Mesenchymal stem cell (in vitro differentiated cells and primary cell): ENCODE data around the gene TRIAP1.

Experiments used
- DNase-seq: peaks from one replicate; pipeline ENCODE4 v3.0.0-alpha.2; 2013
- H2AFZ ChIP-seq: one replicate; pipeline ENCODE4 v1.6.1; 2013; ENCODE audit warnings: low read depth, mild to moderate bottlenecking, control low read depth, inconsistent platforms, low read length, moderate library complexity
- H2AK5ac ChIP-seq: 2 replicates; pipeline ENCODE4 v1.6.1; 2013; ENCODE audit warnings: low read length, moderate library complexity, mild to moderate bottlenecking, inconsistent platforms; ENCODE audit not compliant: severe bottlenecking
- H2BK120ac ChIP-seq: one replicate; pipeline ENCODE4 v1.6.1; 2013; ENCODE audit warnings: low read depth, mild to moderate bottlenecking, inconsistent platforms, low read length, moderate library complexity
- H2BK12ac ChIP-seq, 2 experiments: one replicate each; pipeline ENCODE4 v1.6.1; 2013; ENCODE audit warnings: inconsistent platforms in 2 of 2, low read length in 2 of 2, mild to moderate bottlenecking in 2 of 2, moderate library complexity in 2 of 2, control low read depth in 1 of 2
- H2BK15ac ChIP-seq: one replicate; pipeline ENCODE4 v1.6.1; 2013; ENCODE audit warnings: mild to moderate bottlenecking, low read depth, inconsistent platforms; ENCODE audit not compliant: poor library complexity, severe bottlenecking
- H2BK5ac ChIP-seq: 2 replicates; pipeline ENCODE4 v1.6.1; 2013; ENCODE audit warnings: low read depth, mild to moderate bottlenecking, low read length, control low read depth, inconsistent platforms; ENCODE audit not compliant: poor library complexity, severe bottlenecking
- H3K14ac ChIP-seq, 2 experiments: one replicate each; pipeline ENCODE4 v1.6.1; 2013; ENCODE audit warnings: inconsistent platforms in 2 of 2, low read length in 2 of 2, control low read depth in 1 of 2, mild to moderate bottlenecking in 1 of 2, moderate library complexity in 1 of 2
- H3K18ac ChIP-seq, 2 experiments: one replicate each; pipeline ENCODE4 v1.6.1; 2013; ENCODE audit warnings: inconsistent platforms in 2 of 2, low read length in 2 of 2, control low read depth in 1 of 2, low read depth in 1 of 2, mild to moderate bottlenecking in 1 of 2
- H3K23ac ChIP-seq, 2 experiments: one replicate each; pipeline ENCODE4 v1.6.1; 2013; ENCODE audit warnings: inconsistent platforms in 2 of 2, low read length in 2 of 2, mild to moderate bottlenecking in 2 of 2, moderate library complexity in 2 of 2, control low read depth in 1 of 2
- H3K27ac ChIP-seq: 2 replicates; pipeline ENCODE4 v1.5.1; 2013; ENCODE audit warnings: mild to moderate bottlenecking, moderate library complexity, low read length, control low read depth, inconsistent platforms; ENCODE audit not compliant: poor library complexity, severe bottlenecking
- H3K27me3 ChIP-seq, 2 experiments: 2 replicates each; pipeline versions ENCODE4 v1.6.1 to v1.7.0; 2013; ENCODE audit warnings: low read length in 2 of 2, mild to moderate bottlenecking in 2 of 2, moderate library complexity in 2 of 2, control low read depth in 1 of 2, inconsistent platforms in 1 of 2; ENCODE audit not compliant: control insufficient read depth in 1 of 2, insufficient read depth in 1 of 2
- H3K36me3 ChIP-seq, 2 experiments: 2 replicates each; pipeline versions ENCODE4 v1.6.1 to v1.7.0; 2013; ENCODE audit warnings: low read length in 2 of 2, control low read depth in 1 of 2, inconsistent platforms in 1 of 2, low read depth in 1 of 2, mild to moderate bottlenecking in 1 of 2; ENCODE audit not compliant: insufficient read depth in 2 of 2, control insufficient read depth in 1 of 2
- H3K4ac ChIP-seq, 2 experiments: one replicate each; pipeline ENCODE4 v1.6.1; 2013; ENCODE audit warnings: inconsistent platforms in 2 of 2, low read length in 2 of 2, mild to moderate bottlenecking in 2 of 2, moderate library complexity in 2 of 2, control low read depth in 1 of 2, low read depth in 1 of 2
- H3K4me1 ChIP-seq: 2 replicates; pipeline ENCODE4 v1.6.1; 2013; ENCODE audit warnings: low read depth, low read length, control low read depth; ENCODE audit not compliant: control insufficient read depth, insufficient read depth
- H3K4me2 ChIP-seq: 2 replicates; pipeline ENCODE4 v1.6.1; 2013; ENCODE audit warnings: low read length, mild to moderate bottlenecking, inconsistent platforms; ENCODE audit not compliant: poor library complexity, severe bottlenecking
- H3K4me3 ChIP-seq, 2 experiments: 2 replicates each; pipeline versions ENCODE4 v1.5.1 to v1.7.0; 2013; ENCODE audit warnings: low read length in 2 of 2, mild to moderate bottlenecking in 2 of 2, control low read depth in 1 of 2, low read depth in 1 of 2; ENCODE audit not compliant: insufficient read depth in 1 of 2
- H3K79me1 ChIP-seq: replicated peaks from 2 replicates; pipeline ENCODE4 v1.6.1; 2013; ENCODE audit warnings: mild to moderate bottlenecking, control low read depth, low read length, inconsistent platforms; ENCODE audit not compliant: poor library complexity, severe bottlenecking
- H3K9ac ChIP-seq: 2 replicates; pipeline ENCODE4 v1.7.0; 2013; ENCODE audit warnings: mild to moderate bottlenecking, low read length, moderate library complexity
- H3K9me3 ChIP-seq: 2 replicates; pipeline ENCODE4 v1.7.0; 2013; ENCODE audit warnings: mild to moderate bottlenecking, low read length; ENCODE audit not compliant: control insufficient read depth
- H4K8ac ChIP-seq: one replicate; pipeline ENCODE4 v1.6.1; 2013; ENCODE audit warnings: inconsistent platforms, mild to moderate bottlenecking, low read length, moderate library complexity
- H4K91ac ChIP-seq: one replicate; pipeline ENCODE4 v1.6.1; 2013; ENCODE audit warnings: mild to moderate bottlenecking, low read length, inconsistent platforms
- WGBS: methylation state at CpG from one replicate; pipeline ENCODE4 v1.1.7; 2013; ENCODE audit warnings: mixed read lengths; 5-methylcytosine and 5-hydroxymethylcytosine counted together

The TRIAP1 gene

DNA sequence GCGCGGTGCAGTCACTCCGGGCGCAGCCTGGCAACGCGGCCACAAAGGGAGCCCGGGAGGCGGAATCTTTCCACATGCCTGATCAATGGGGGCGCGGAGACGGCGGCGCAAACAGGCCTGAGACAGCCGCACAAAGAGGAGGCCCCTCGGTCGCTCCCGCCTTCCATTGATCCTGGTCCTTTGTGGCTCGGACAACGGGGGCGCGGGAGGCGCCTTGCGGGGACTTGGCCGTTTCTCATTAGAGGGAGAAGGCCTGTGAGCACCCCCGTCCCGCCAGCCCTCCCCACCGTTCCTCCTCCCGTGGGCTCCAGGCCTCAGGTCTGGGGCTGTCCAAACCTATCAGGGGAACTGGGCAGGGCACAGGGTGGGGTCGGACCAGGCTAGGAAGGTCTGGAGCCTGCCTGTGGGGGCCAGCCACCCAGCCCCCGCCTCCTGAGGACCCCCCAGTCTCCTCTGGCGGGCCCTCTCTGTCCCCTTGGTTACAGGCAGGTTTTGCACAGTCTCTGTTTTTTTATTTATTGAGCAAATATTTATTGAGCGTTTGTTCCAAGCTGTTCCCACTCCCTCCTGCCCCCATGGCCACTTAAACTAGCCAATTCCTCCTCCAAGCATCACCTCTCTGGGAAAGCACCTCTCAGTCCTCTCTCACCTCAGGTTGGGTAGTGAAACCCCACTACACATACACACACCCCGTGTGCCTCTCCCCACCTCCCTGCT is 48.2 kb downstream of the TRIAP1 start:
- WGBS: 87% methylated on average over 32 of the region's 33 CpGs
- no peak overlapping the region for H3K4me2 ChIP-seq
- no peak overlapping the region for H3K23ac ChIP-seq

DNA sequence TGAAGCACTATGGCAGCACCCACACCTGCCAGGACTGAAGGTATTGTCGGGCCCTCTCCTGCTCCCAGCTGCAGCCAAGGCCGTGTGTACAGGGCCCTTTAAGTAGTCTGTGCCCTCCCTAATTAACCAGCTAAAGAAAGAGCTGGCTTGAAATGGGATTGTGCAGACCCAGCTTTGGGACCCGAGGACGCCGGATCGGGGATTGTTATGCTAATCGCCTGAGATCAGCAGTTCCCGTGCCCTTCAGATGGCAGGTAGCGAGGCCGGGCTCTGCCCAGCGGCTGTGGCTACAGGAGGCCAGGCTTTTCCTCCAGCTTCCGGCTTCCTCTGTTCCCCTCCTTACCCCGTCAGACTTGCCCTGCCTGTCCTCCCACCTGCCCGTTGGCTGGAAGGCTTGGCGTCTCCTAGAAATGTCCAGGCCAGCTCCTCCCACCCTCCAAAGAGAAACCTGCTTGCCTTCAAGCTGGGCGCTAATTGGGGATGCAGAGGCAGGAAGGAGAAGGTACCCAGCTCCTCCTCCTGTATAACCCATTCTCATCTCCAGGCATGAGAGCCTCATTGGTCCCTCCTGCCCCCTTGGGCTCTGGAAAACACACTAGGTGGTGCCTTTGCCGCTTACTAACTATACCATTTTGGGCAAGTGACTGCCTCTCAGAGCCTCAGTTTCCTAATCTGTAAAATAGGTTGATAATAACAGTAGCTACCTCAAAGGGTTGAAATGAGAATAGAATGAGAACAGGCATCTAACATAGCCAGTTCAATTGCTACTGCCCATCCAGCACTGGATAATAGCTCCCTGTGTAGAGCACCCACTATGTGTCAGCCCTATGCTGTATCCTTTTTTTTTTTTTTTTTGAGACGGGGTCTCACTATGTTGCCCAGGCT is 51.5 kb downstream of the TRIAP1 start:
- Histone ChIP-seq H3K4me1 (no peaks in the 10 kb centered on the region), H3K9ac (no peak overlapping the region), H3K18ac (no peak overlapping the region), H3K9me3 (no peaks in the 10 kb centered on the region), H3K4ac (no peak overlapping the region), H3K79me1 (no peaks in the 10 kb centered on the region), H3K14ac (no peak overlapping the region), H3K4me2 (no peak overlapping the region), H2BK120ac (no peak overlapping the region), H2AK5ac (no peak overlapping the region), H4K91ac (no peak overlapping the region), H3K27ac (no peak overlapping the region), H2AFZ (no peak overlapping the region), H3K4me3 (no peak overlapping the region), H3K36me3 (no peaks in the 10 kb centered on the region), H3K23ac (no peak overlapping the region), H2BK5ac (no peak overlapping the region), H4K8ac (no peak overlapping the region), H2BK12ac (no peak overlapping the region), H2BK15ac (no peak overlapping the region), H3K27me3 (peaks cover 31 to 70% of the 10 kb centered on the region in 2 experiments)
- no peak for DNase-seq
- WGBS: 33% methylated on average over 18 of the region's 18 CpGs

More for the DNA sequence above, 48.2 kb downstream of the TRIAP1 start:
- H2AK5ac ChIP-seq: no peak overlapping the region
- H3K9ac ChIP-seq: no peak overlapping the region
- H3K79me1 ChIP-seq: no peaks in the 10 kb centered on the region
- H2BK12ac ChIP-seq: no peak overlapping the region
- H3K14ac ChIP-seq: no peak overlapping the region
- peaks cover 29 to 56% of the 10 kb centered on the region in 2 experiments for H3K27me3 ChIP-seq
- no peak overlapping the region for H3K27ac ChIP-seq
- no peaks in the 10 kb centered on the region for H3K4me1 ChIP-seq
- H3K4me3 ChIP-seq: no peak overlapping the region
- H2BK5ac ChIP-seq: no peak overlapping the region
- no peak overlapping the region for H2BK120ac ChIP-seq
- no peak overlapping the region for H2BK15ac ChIP-seq
- no peak overlapping the region for H3K4ac ChIP-seq
- H3K9me3 ChIP-seq: no peaks in the 10 kb centered on the region
- peak overlapping the region; percentile 50 for H4K91ac ChIP-seq
- no peaks in the 10 kb centered on the region for H3K36me3 ChIP-seq
- DNase-seq: no peak
- no peak overlapping the region for H3K18ac ChIP-seq
- no peak overlapping the region for H4K8ac ChIP-seq
- H2AFZ ChIP-seq: no peak overlapping the region
